Breast epithelium (tissue), 4 donors: ENCODE measurements around the gene RAB9A. TPM values are rescaled to one million over a fixed set of nuclear protein-coding genes. Genes with fewer than 3 reads are reported as not detected.
A peak's percentile ranks its signal among the peaks of the same experiment; 100 is the strongest.
"Not testable (repeated sequence)": the region's sequence is repeated elsewhere in the genome, so short reads cannot be mapped to it uniquely, and the experiment has no call there.

Experiments
- DNase-seq, 2 donors: peaks; one replicate each; pipeline ENCODE4 v3.0.0-alpha.2; 2019; ENCODE audit warnings: low spot score in 2 of 2
- H3K27ac ChIP-seq, 2 donors: fragments of 200-600 bp; sonication (generic) in 1 of 2; one replicate each; pipeline ENCODE4 v1.5.1; 2016 to 2019; ENCODE audit warnings: mild to moderate bottlenecking in 1 of 2
- H3K27me3 ChIP-seq, 2 donors: fragments of 200-600 bp; sonication (generic) in 1 of 2; one replicate each; pipeline versions ENCODE4 v1.5.1 to v1.6.0; 2017 to 2019; ENCODE audit warnings: control low read depth in 1 of 2, mild to moderate bottlenecking in 1 of 2
- H3K36me3 ChIP-seq: fragments of 200-600 bp; one replicate; pipeline ENCODE4 v1.5.1; 2019
- H3K4me1 ChIP-seq, 2 donors: fragments of 200-600 bp; sonication (generic); one replicate each; pipeline ENCODE4 v1.5.1; 2016 to 2019; ENCODE audit warnings: control low read depth in 1 of 2
- H3K4me3 ChIP-seq, 3 donors: fragments of 200-600 bp; sonication (generic); 1 replicate in 2 of 3; 2 replicates in 1 of 3; pipeline ENCODE4 v1.5.1; 2016 to 2019; ENCODE audit warnings: mild to moderate bottlenecking in 3 of 3, moderate library complexity in 2 of 3
- H3K9me3 ChIP-seq, 2 donors: fragments of 200-600 bp; sonication (generic) in 1 of 2; one replicate each; pipeline ENCODE4 v1.5.1; 2016 to 2019; ENCODE audit warnings: control low read depth in 1 of 2
- CTCF ChIP-seq, 3 donors: fragments of 450-650 bp; IDR thresholded peaks; one replicate each; pipeline ENCODE4 v1.5.1; 2016 to 2017; ENCODE audit warnings: antibody characterized with exemption in 3 of 3, mild to moderate bottlenecking in 3 of 3, moderate library complexity in 3 of 3
- POLR2A ChIP-seq: fragments of 450-650 bp; IDR thresholded peaks from one replicate; pipeline ENCODE4 v1.6.1; 2016; ENCODE audit warnings: antibody characterized with exemption, mild to moderate bottlenecking, moderate library complexity
- POLR2AphosphoS5 ChIP-seq, 3 donors: sonication (generic); formaldehyde crosslinking; IDR thresholded peaks; one replicate each; pipeline ENCODE4 v1.6.1; 2017; ENCODE audit warnings: antibody characterized with exemption in 3 of 3
- intact Hi-C: fragments of 100-400 bp; cut with DNase I; formaldehyde crosslinking; loops from one replicate; pipeline ENCODE4 v1.15.1; 2023; ENCODE audit warnings: low total_unique reads
- total RNA-seq, 3 donors: library from RNA; depleted of rRNA; stranded (reverse); fragments of >200 nt; gene quantifications; one replicate each; pipeline ENCODE4 v1.1.0, GENCODE V29; 2016

RAB9A gene
- total RNA-seq, 3 donors from 2014 or later: 41.0 to 63.4 (median 43.2) TPM

- H3K9me3 ChIP-seq: no peaks in the 10 kb centered on the region
- H3K27me3 ChIP-seq: no peaks in the 10 kb centered on the region
- H3K27ac ChIP-seq: peak overlapping the region; percentile 13 to 60
- no peaks in the 10 kb centered on the region for H3K4me1 ChIP-seq
- H3K4me3 ChIP-seq: no peak overlapping the region
- H3K36me3 ChIP-seq: no peaks in the 10 kb centered on the region
- TF ChIP-seq CTCF (IDR thresholded peaks at IDR 0.05) (no peak), POLR2A (no peak), POLR2AphosphoS5 (IDR thresholded peaks at IDR 0.05) (no peak)
- no peak for DNase-seq
- intact Hi-C loops: no loop called here
These were observed 32.4 kb downstream of the RAB9A start for GRCh38 chrX:13721371-13721770.

GRCh38 chrX:13721819-13722519 lies 33.0 kb downstream of the RAB9A start:
- no peaks in the 10 kb centered on the region for H3K27me3 ChIP-seq
- no peaks in the 10 kb centered on the region for H3K36me3 ChIP-seq
- no peak for DNase-seq
- H3K4me3 ChIP-seq: no peak overlapping the region
- intact Hi-C loops: no loop called here
- no peak for TF ChIP-seq POLR2AphosphoS5 (IDR thresholded peaks at IDR 0.05)
- no peak for TF ChIP-seq POLR2A
- TF ChIP-seq CTCF (IDR thresholded peaks at IDR 0.05): no peak
- H3K27ac ChIP-seq: peak overlapping the region; percentile 13 to 60
- H3K9me3 ChIP-seq: no peaks in the 10 kb centered on the region
- no peaks in the 10 kb centered on the region for H3K4me1 ChIP-seq

- DNase-seq, H3K4me3 ChIP-seq, H3K27me3 ChIP-seq, H3K4me1 ChIP-seq, H3K9me3 ChIP-seq, intact Hi-C loops, H3K36me3 ChIP-seq: not testable (repeated sequence)
- peak overlapping the region in 1 of 2 donors; percentile 32 for H3K27ac ChIP-seq
These were observed 36.0 kb downstream of the RAB9A start for GRCh38 chrX:13724878-13725277.

GRCh38 chrX:13726583-13726982 lies 37.7 kb downstream of the RAB9A start:
- H3K27ac ChIP-seq, H3K36me3 ChIP-seq, DNase-seq, H3K4me3 ChIP-seq, H3K4me1 ChIP-seq, H3K27me3 ChIP-seq, intact Hi-C loops, H3K9me3 ChIP-seq: not testable (repeated sequence)

- H3K4me1 ChIP-seq, H3K27ac ChIP-seq, intact Hi-C loops: not testable (repeated sequence)
These were observed 41.6 kb downstream of the RAB9A start for GRCh38 chrX:13730523-13730922.

GRCh38 chrX:13732246-13733067 lies 43.5 kb downstream of the RAB9A start:
- H3K36me3 ChIP-seq: no peaks in the 10 kb centered on the region
- no peak for DNase-seq
- H3K9me3 ChIP-seq: no peaks in the 10 kb centered on the region
- intact Hi-C loops: loop anchor here (1.0 kb wide), 1 partner anchor 31 kb away; no protein-coding TSS in a partner anchor
- no peaks in the 10 kb centered on the region for H3K27me3 ChIP-seq
- TF ChIP-seq POLR2AphosphoS5 (IDR thresholded peaks at IDR 0.05) (no peak), CTCF (IDR thresholded peaks at IDR 0.05) (no peak), POLR2A (no peak)
- no peak overlapping the region for H3K4me3 ChIP-seq
- H3K27ac ChIP-seq: peak overlapping the region; percentile 31 to 92
- no peaks in the 10 kb centered on the region for H3K4me1 ChIP-seq

More at GRCh38 chrX:13730523-13730922, 41.6 kb downstream of the RAB9A start:
- not testable (repeated sequence) for H3K36me3 ChIP-seq, DNase-seq, H3K9me3 ChIP-seq, H3K4me3 ChIP-seq, H3K27me3 ChIP-seq
